HepG2 (cell line): Measurements from ENCODE around the gene C1orf50. TPM values are rescaled to one million over a fixed set of nuclear protein-coding genes. Genes with fewer than 3 reads are reported as not detected.

ENCODE experiments used
- ATAC-seq: fragments of 200-7000 bp; cut with Tn5 transposase; 3 replicates; pipeline ENCODE4 v1.9.1; 2020; ENCODE audit warnings: mild to moderate bottlenecking, moderate library complexity
- BruUV-seq: library from RNA; stranded (reverse); fragments of 400-500 nt; replicated peaks from 2 replicates; lab custom pipeline; 2021; lab: Mats Ljungman, UMichigan
- CTCF ChIA-PET: fragments of 300-600 bp; formaldehyde crosslinking; extraction: SDS; loops from one replicate; lab custom pipeline; 2021; ENCODE audit warnings: low total read pairs, inconsistent platforms, low intra/inter-chr PET ratio; lab: Yijun Ruan, JAX
- POLR2A ChIA-PET: fragments of 350-600 bp; sonication (Branson Sonifier 250); formaldehyde crosslinking; loops from one replicate; lab custom pipeline; 2020; ENCODE audit warnings: antibody characterized with exemption, inconsistent platforms; lab: Yijun Ruan, JAX
- DNase-seq: peaks from one replicate; pipeline ENCODE4 v3.0.0-alpha.2; 2015; ENCODE audit warnings: low spot score
- FAIRE-seq: peaks from 3 replicates; lab custom pipeline; 2011; peaks lifted over from hg19 to GRCh38; lab: Jason Lieb, UNC
- H2AFZ ChIP-seq: one replicate; pipeline ENCODE4 v1.6.1; 2011; ENCODE audit warnings: low read length, inconsistent platforms
- H3K27ac ChIP-seq: fragments of 300-600 bp; 3 replicates; pipeline ENCODE4 v1.8.0; 2011; ENCODE audit warnings: mixed run types, mild to moderate bottlenecking, mixed read lengths, low read length, inconsistent platforms; ENCODE audit not compliant: insufficient read depth; ENCODE audit errors: extremely low read length
- H3K27me3 ChIP-seq, 2 experiments: fragments of 200-600 bp in 1 of 2; 2 replicates in 1 of 2; 3 replicates in 1 of 2; pipeline versions ENCODE4 v1.6.0 to v1.8.0; 2011; ENCODE audit warnings: low read length in 2 of 2, mild to moderate bottlenecking in 2 of 2, moderate library complexity in 2 of 2, inconsistent platforms in 1 of 2; ENCODE audit not compliant: insufficient read depth in 2 of 2, control insufficient read depth in 1 of 2
- H3K36me3 ChIP-seq, 2 experiments: fragments of 200-600 bp in 1 of 2; replicated peaks in 1 of 2; 2 replicates in 1 of 2; 3 replicates in 1 of 2; pipeline versions ENCODE4 v1.5.1 to v1.8.0; 2011; ENCODE audit warnings: low read length in 2 of 2, inconsistent platforms in 1 of 2; ENCODE audit not compliant: insufficient read depth in 2 of 2, control insufficient read depth in 1 of 2
- H3K4me1 ChIP-seq: 2 replicates; pipeline ENCODE4 v1.5.1; 2012; ENCODE audit warnings: low read length, inconsistent platforms; ENCODE audit not compliant: insufficient read depth
- H3K4me2 ChIP-seq: 2 replicates; pipeline ENCODE4 v1.6.0; 2011; ENCODE audit warnings: low read depth, low read length, inconsistent platforms
- H3K4me3 ChIP-seq, 3 experiments: fragments of 200-600 bp in 1 of 3; sonication (generic), shearing (Covaris generic) in 1 of 3; replicated peaks in 1 of 3; 2 replicates each; pipeline ENCODE4 v1.5.1; 2011 to 2016; ENCODE audit warnings: low read length in 3 of 3, inconsistent platforms in 2 of 3, low read depth in 2 of 3, mild to moderate bottlenecking in 2 of 3, control low read depth in 1 of 3, mixed read lengths in 1 of 3; ENCODE audit not compliant: insufficient read depth in 1 of 3
- H3K79me2 ChIP-seq: one replicate; pipeline ENCODE4 v1.6.1; 2011; ENCODE audit warnings: low read length, inconsistent platforms; ENCODE audit not compliant: insufficient read depth
- H3K9ac ChIP-seq: 2 replicates; pipeline ENCODE4 v1.6.0; 2011; ENCODE audit warnings: mild to moderate bottlenecking, low read depth, low read length, inconsistent platforms; ENCODE audit not compliant: insufficient read depth
- H3K9me3 ChIP-seq: 2 replicates; pipeline ENCODE4 v1.5.1; 2012; ENCODE audit warnings: mild to moderate bottlenecking, low read length
- H4K20me1 ChIP-seq: 2 replicates; pipeline ENCODE4 v1.6.0; 2011; ENCODE audit warnings: inconsistent platforms, mild to moderate bottlenecking, low read length, moderate library complexity; ENCODE audit not compliant: insufficient read depth
- ARNT2 ChIP-seq: sonication (generic); formaldehyde crosslinking; IDR thresholded peaks from 2 replicates; pipeline ENCODE4 v1.8.0; 2022; ENCODE audit warnings: mild to moderate bottlenecking, low read depth, missing genetic modification reagents, moderate library complexity
- BRCA1 ChIP-seq: sonication (generic); formaldehyde crosslinking; IDR thresholded peaks from 2 replicates; pipeline ENCODE4 v1.4.0; 2020; ENCODE audit warnings: missing genetic modification reagents
- FOXK1 ChIP-seq: sonication (generic); formaldehyde crosslinking; IDR thresholded peaks from 2 replicates; pipeline ENCODE4 v1.4.0; 2020; ENCODE audit warnings: low read depth, missing genetic modification reagents, borderline replicate concordance
- HINFP ChIP-seq: sonication (generic); formaldehyde crosslinking; IDR thresholded peaks from 2 replicates; pipeline ENCODE4 v1.4.0; 2020; ENCODE audit warnings: low read depth, mild to moderate bottlenecking, missing genetic modification reagents
- POGK ChIP-seq: sonication (generic); formaldehyde crosslinking; conservative IDR thresholded peaks from 2 replicates; pipeline ENCODE4 v1.8.0; 2022; ENCODE audit warnings: mild to moderate bottlenecking, moderate library complexity, missing genetic modification reagents
- RBM22 ChIP-seq: fragments of 200-400 bp; formaldehyde crosslinking; optimal IDR thresholded peaks from 2 replicates; pipeline ENCODE3; 2017; ENCODE audit warnings: mild to moderate bottlenecking, low read length, moderate library complexity
- SRY ChIP-seq: sonication (generic); formaldehyde crosslinking; IDR thresholded peaks from 2 replicates; pipeline ENCODE4 v1.8.0; 2022; ENCODE audit warnings: mild to moderate bottlenecking, missing genetic modification reagents
- TFDP1 ChIP-seq: IDR thresholded peaks from 2 replicates; pipeline ENCODE4 v1.6.1; 2016; ENCODE audit warnings: missing compliant biosample characterization, missing genetic modification reagents, borderline replicate concordance
- THAP7 ChIP-seq: sonication (generic); formaldehyde crosslinking; IDR thresholded peaks from 2 replicates; pipeline ENCODE4 v1.8.1; 2023; ENCODE audit warnings: mild to moderate bottlenecking, missing genetic modification reagents
- ZBTB8A ChIP-seq: sonication (generic); formaldehyde crosslinking; IDR thresholded peaks from 2 replicates; pipeline ENCODE4 v1.4.0; 2020; ENCODE audit warnings: mild to moderate bottlenecking, low read depth, missing genetic modification reagents, borderline replicate concordance
- ZFP82 ChIP-seq: sonication (generic); formaldehyde crosslinking; IDR thresholded peaks from 2 replicates; pipeline ENCODE4 v1.5.1; 2020; ENCODE audit warnings: mild to moderate bottlenecking, missing genetic modification reagents, borderline replicate concordance
- ZFX ChIP-seq: sonication (generic); formaldehyde crosslinking; IDR thresholded peaks from 2 replicates; pipeline ENCODE4 v1.4.0; 2020; ENCODE audit warnings: mild to moderate bottlenecking, low read depth, missing genetic modification reagents, moderate library complexity
- ZNF441 ChIP-seq: sonication (generic); formaldehyde crosslinking; IDR thresholded peaks from 2 replicates; pipeline ENCODE4 v1.7.0; 2021; ENCODE audit warnings: missing genetic modification reagents, borderline replicate concordance
- WGBS: methylation state at CpG from one replicate; pipeline ENCODE4 v1.1.6; 2017; ENCODE audit warnings: low lambda C conversion rate; 5-methylcytosine and 5-hydroxymethylcytosine counted together
- in situ Hi-C: cut with HindIII; loops from 2 replicates; pipeline ENCODE4 v1.10.0; 2017; ENCODE audit warnings: low pct_unique_long_range_greater_than_20kb; ENCODE audit not compliant: extremely low pct_ligation_motif_present
- intact Hi-C: fragments of 100-400 bp; cut with micrococcal nuclease; formaldehyde crosslinking; loops from one replicate; pipeline ENCODE4 v1.10.0; 2022; ENCODE audit not compliant: unreplicated experiment
- polyA plus RNA-seq, 8 experiments: library from polyadenylated mRNA; depleted of rRNA in 3 of 8; stranded (reverse) in 7 of 8; unstranded in 1 of 8; fragments of >200 nt; fragmentation: Illumina TruSeq in 4 of 8; extraction: Trizol in 4 of 8; gene quantifications; 2 replicates each; pipeline versions ENCODE4 v1.2.1 to v1.2.3, GENCODE V29; 2011 to 2016; ENCODE audit warnings: low read depth in 4 of 8, missing spikeins in 1 of 8, mixed read lengths in 1 of 8; ENCODE audit not compliant: insufficient read depth in 1 of 8
- total RNA-seq, 5 experiments: library from RNA; depleted of rRNA; stranded (reverse); fragments of >200 nt; fragmentation: Illumina TruSeq; extraction: Trizol; gene quantifications; 2 replicates each; pipeline ENCODE4 v1.2.3, GENCODE V29; 2016; ENCODE audit warnings: low read depth in 1 of 5

Gene C1orf50
- total and polyA plus RNA-seq, 2 of the 13 experiments (the other 11 are each of a cell fraction or from before 2014, with no cell fraction given): 4.3 to 4.8 TPM

- no peak overlapping the region for H2AFZ ChIP-seq
- peaks cover 0 to 6% of the 10 kb centered on the region in 2 experiments; a peak in 1 of 5 replicates for H3K36me3 ChIP-seq
- H3K4me2 ChIP-seq: no peak overlapping the region
- no peak for FAIRE-seq
- intact Hi-C loops: no loop called here
- no peak overlapping the region for H3K27ac ChIP-seq
- TF ChIP-seq SRY (CRISPR knock-in tag) (no peak), FOXK1 (CRISPR knock-in tag) (no peak), ZBTB8A (CRISPR knock-in tag) (no peak), HINFP (CRISPR knock-in tag) (no peak), ZFP82 (CRISPR knock-in tag) (no peak), RBM22 (no peak)
- TF ChIP-seq, all 625 proteins: peak for 0
- Histone ChIP-seq H3K4me1 (no peaks in the 10 kb centered on the region), H3K9ac (no peak overlapping the region), H3K9me3 (no peaks in the 10 kb centered on the region), H3K27me3 (no peaks in the 10 kb centered on the region), H3K4me3 (no peak overlapping the region), H3K79me2 (no peaks in the 10 kb centered on the region), H4K20me1 (no peaks in the 10 kb centered on the region)
- POLR2A ChIA-PET: no interaction called here
- 91% methylated on average over 5 of the region's 5 CpGs for WGBS
- in situ Hi-C loops: no loop called here
- CTCF ChIA-PET: no interaction called here
- no TSS peak for BruUV-seq
- no peak for DNase-seq
- ATAC-seq: no peak; the same call in 2 of the 3 replicates
Observed at GRCh38 chr1:42786097-42786496, 19.0 kb downstream of the C1orf50 start.

- in situ Hi-C loops: no loop called here
- H3K4me2 ChIP-seq: no peak overlapping the region
- no peaks in the 10 kb centered on the region for H4K20me1 ChIP-seq
- H3K36me3 ChIP-seq: 0 out of 5 replicates have a peak, but pooled peaks cover 0 to 2% of the 10 kb centered on the region in 2 experiments
- H3K27ac ChIP-seq: no peak overlapping the region
- no peaks in the 10 kb centered on the region for H3K79me2 ChIP-seq
- ChIA-PET POLR2A (no interaction called here), CTCF (no interaction called here)
- FAIRE-seq: no peak
- no peaks in the 10 kb centered on the region for H3K9me3 ChIP-seq
- no peak for DNase-seq
- whole genome bisulfite sequencing: 88% methylated on average over 1 of the region's 1 CpG
- no peak overlapping the region for H2AFZ ChIP-seq
- H3K27me3 ChIP-seq: no peaks in the 10 kb centered on the region
- intact Hi-C loops: no loop called here
- no peak for ATAC-seq
- H3K9ac ChIP-seq: no peak overlapping the region
- no peaks in the 10 kb centered on the region for H3K4me1 ChIP-seq
- no peak overlapping the region for H3K4me3 ChIP-seq
- BruUV-seq: no TSS peak
- TF ChIP-seq ZNF441 (no peak), ARNT2 (CRISPR knock-in tag) (no peak), TFDP1 (CRISPR knock-in tag) (no peak), BRCA1 (CRISPR knock-in tag) (no peak), ZFP82 (CRISPR knock-in tag) (no peak), ZFX (CRISPR knock-in tag) (no peak), THAP7 (no peak), POGK (CRISPR knock-in tag) (no peak)
Observed at GRCh38 chr1:42788021-42788420, 21.0 kb downstream of the C1orf50 start.
